Peyer's patch (tissue), 4 donors: ENCODE data around the gene FYTTD1.

ENCODE experiments used
- POLR2A ChIP-seq, 2 donors: fragments of 450-650 bp; IDR thresholded peaks; one replicate each; pipeline ENCODE4 v1.5.1; 2017; ENCODE audit warnings: antibody characterized with exemption in 2 of 2, mild to moderate bottlenecking in 2 of 2, moderate library complexity in 2 of 2
- TF ChIP-seq, protein P1 (sequence below), 6 experiments: fragments of 450-650 bp in 4 of 6; fragments of 200-600 bp in 2 of 6; sonication (generic) in 1 of 6; IDR thresholded peaks; one replicate each; pipeline ENCODE4 v1.5.1; 2017 to 2019; ENCODE audit warnings: antibody characterized with exemption in 6 of 6, mild to moderate bottlenecking in 3 of 6, moderate library complexity in 1 of 6

DNA sequence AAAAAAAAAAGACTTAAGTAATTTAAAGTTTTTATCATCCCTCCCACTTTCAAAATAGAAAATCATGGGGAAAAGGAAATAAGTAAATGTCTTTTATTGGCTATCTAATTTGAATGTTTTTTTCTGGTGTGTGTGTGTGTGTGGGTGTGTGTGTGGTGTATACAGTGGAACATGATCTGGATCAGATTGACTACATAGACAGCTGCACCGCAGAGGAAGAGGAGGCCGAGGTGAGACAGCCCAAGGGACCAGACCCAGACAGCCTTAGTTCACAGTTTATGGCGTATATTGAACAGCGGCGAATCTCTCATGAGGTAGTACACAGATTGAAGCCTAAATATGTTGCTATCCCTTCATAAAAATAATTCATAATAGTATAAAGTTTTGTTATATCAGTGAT is 85.8 kb downstream of the FYTTD1 start:
- TF ChIP-seq, protein P1, sequence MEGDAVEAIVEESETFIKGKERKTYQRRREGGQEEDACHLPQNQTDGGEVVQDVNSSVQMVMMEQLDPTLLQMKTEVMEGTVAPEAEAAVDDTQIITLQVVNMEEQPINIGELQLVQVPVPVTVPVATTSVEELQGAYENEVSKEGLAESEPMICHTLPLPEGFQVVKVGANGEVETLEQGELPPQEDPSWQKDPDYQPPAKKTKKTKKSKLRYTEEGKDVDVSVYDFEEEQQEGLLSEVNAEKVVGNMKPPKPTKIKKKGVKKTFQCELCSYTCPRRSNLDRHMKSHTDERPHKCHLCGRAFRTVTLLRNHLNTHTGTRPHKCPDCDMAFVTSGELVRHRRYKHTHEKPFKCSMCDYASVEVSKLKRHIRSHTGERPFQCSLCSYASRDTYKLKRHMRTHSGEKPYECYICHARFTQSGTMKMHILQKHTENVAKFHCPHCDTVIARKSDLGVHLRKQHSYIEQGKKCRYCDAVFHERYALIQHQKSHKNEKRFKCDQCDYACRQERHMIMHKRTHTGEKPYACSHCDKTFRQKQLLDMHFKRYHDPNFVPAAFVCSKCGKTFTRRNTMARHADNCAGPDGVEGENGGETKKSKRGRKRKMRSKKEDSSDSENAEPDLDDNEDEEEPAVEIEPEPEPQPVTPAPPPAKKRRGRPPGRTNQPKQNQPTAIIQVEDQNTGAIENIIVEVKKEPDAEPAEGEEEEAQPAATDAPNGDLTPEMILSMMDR (IDR thresholded peaks at IDR 0.05), result no peak
- TF ChIP-seq POLR2A (IDR thresholded peaks at IDR 0.05), result no peak
